ENCODE measurements around the gene DOK7. TPM values are rescaled to one million over a fixed set of nuclear protein-coding genes. Genes with fewer than 3 reads are reported as not detected.

DOK7 gene
- polyA plus RNA-seq, 1 experiment, result not detected

- no peak for TF ChIP-seq CTCF (IDR thresholded peaks at IDR 0.05; ENCODE audit: low read depth, low read length)
- ChIA-PET POLR2A (no interaction called here), CTCF (no interaction called here)
- Histone ChIP-seq H3K4me3 (ENCODE audit: low read depth, low read length) (no peak overlapping the region), H3K27ac (ENCODE audit: low read depth, low read length) (no peak overlapping the region), H3K9me3 (ENCODE audit: control insufficient read depth, insufficient read depth, low read length) (peaks cover 11% of the 10 kb centered on the region), H3K27me3 (ENCODE audit: control insufficient read depth, insufficient read depth, low read length) (peaks cover 43% of the 10 kb centered on the region)
- no peak for DNase-seq (ENCODE audit: low read depth, low spot score)
Observed at GRCh38 chr4:3463556-3464348, 646 bp downstream of the DOK7 start.

DNA sequence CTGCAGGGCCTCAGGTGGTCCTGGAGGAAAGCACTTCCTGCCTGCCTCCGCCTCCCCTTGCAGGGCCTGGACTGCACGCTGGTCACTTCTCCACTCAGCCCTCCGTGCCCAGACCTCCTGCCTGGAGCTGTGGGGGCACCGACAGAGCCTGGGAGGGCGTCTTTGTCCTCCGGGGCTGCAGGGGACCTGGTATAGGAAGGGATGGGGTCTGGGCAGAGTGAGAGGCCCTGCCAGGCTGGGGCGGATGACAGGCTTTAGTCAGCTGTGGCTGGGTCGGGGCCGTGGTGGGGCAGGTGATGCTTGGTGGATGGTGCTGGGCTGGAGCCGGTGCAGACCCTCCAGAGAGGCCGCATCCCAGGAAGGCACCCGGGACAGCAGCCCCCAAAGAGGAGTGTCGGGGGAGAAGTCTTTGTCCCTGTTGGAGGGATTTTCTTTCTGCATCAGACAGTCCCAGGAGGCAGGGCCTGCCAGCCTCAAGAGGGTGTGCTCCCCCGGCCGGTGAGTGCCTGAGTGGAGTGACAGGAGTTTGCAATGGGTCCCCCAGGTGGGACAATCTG lies 1.3 kb downstream of the DOK7 start:
- Histone ChIP-seq H3K9me3 (ENCODE audit: control insufficient read depth, insufficient read depth, low read length) (peaks cover 14% of the 10 kb centered on the region), H3K4me3 (ENCODE audit: low read depth, low read length) (no peak overlapping the region), H3K27ac (ENCODE audit: low read depth, low read length) (no peak overlapping the region), H3K27me3 (ENCODE audit: control insufficient read depth, insufficient read depth, low read length) (peaks cover 41% of the 10 kb centered on the region)
- POLR2A ChIA-PET, result no interaction called here
- CTCF ChIA-PET, result no interaction called here
- no peak for TF ChIP-seq CTCF (IDR thresholded peaks at IDR 0.05; ENCODE audit: low read depth, low read length)
- no peak for DNase-seq (ENCODE audit: low read depth, low spot score)

DNA sequence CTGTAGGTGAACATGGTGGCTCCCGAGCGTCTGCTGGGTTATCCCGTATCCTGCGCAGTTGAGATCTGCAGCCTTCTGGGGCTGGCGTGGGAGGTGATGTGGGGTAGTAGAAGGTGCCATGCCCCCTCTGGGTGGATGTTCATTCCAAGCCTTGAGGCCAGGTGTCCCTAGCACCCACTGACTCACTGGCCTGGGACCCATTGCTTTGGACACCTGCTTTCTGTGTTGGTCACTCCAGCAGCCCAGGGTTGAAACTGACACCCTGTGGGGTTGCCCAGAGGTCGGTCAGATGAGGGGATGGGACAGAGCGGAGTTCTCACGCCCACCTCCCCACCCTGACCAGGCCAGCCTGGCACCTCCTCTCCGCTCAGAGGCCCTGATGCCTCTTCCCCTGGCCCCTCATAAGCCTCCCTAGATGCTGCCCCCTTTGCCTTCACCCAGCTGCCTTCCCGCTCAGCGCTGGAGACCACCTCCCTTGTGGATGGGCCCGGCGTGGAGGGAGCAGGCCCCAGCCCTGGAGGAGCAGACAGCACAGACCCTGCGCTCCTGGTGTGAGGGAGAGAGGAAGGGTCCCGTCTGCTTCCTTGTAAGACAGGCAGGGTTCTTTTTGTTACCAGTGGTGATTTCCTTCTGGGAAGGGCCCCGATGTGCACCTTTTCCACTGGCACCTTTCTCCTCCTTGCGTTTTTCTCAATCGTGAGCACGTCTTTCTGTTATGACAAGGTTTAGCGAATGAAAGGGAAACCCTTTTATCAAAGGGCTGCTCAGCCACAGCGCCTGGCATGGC lies 2.0 kb downstream of the DOK7 start:
- Histone ChIP-seq H3K9me3 (ENCODE audit: control insufficient read depth, insufficient read depth, low read length) (peaks cover 14% of the 10 kb centered on the region), H3K27ac (ENCODE audit: low read depth, low read length) (no peak overlapping the region), H3K4me3 (ENCODE audit: low read depth, low read length) (no peak overlapping the region), H3K27me3 (ENCODE audit: control insufficient read depth, insufficient read depth, low read length) (peaks cover 41% of the 10 kb centered on the region)
- ChIA-PET CTCF (no interaction called here), POLR2A (no interaction called here)
- no peak for TF ChIP-seq CTCF (IDR thresholded peaks at IDR 0.05; ENCODE audit: low read depth, low read length)
- DNase-seq (ENCODE audit: low read depth, low spot score), result no peak

- H3K4me3 ChIP-seq (ENCODE audit: low read depth, low read length), result no peak overlapping the region
- H3K9me3 ChIP-seq (ENCODE audit: control insufficient read depth, insufficient read depth, low read length), result peaks cover 14% of the 10 kb centered on the region
- ChIA-PET POLR2A (no interaction called here), CTCF (no interaction called here)
- no peak for DNase-seq (ENCODE audit: low read depth, low spot score)
- no peak overlapping the region for H3K27ac ChIP-seq (ENCODE audit: low read depth, low read length)
- peaks cover 43% of the 10 kb centered on the region for H3K27me3 ChIP-seq (ENCODE audit: control insufficient read depth, insufficient read depth, low read length)
- TF ChIP-seq CTCF (IDR thresholded peaks at IDR 0.05; ENCODE audit: low read depth, low read length), result peak; percentile 29
Observed at GRCh38 chr4:3465698-3466671, 2.9 kb downstream of the DOK7 start.
